GM18511 (cell line): ENCODE data around the gene KCTD17.

Source experiments
- ATAC-seq: cut with Tn5 transposase; IDR thresholded peaks from one replicate; pipeline ENCODE4 v1.9.1; 2021; ENCODE audit warnings: mild to moderate bottlenecking, moderate library complexity; ENCODE audit not compliant: unreplicated experiment

Gene KCTD17

GRCh38 chr22:37051391-37052385 is at the start of gene KCTD17:
TSS of gene KCTD17 (plus strand) at chr22:37051742. CDS start at chr22:37051761, 19 bp downstream.
- peak; percentile 66 for ATAC-seq

- no peak for ATAC-seq
Observed at GRCh38 chr22:37001826-37002225, 49.7 kb upstream of the KCTD17 start.

- ATAC-seq = no peak
Observed at GRCh38 chr22:37002633-37003032, 48.9 kb upstream of the KCTD17 start.

- no peak for ATAC-seq
Observed at GRCh38 chr22:37007651-37008050, 43.9 kb upstream of the KCTD17 start.

GRCh38 chr22:37008365-37008764 is 43.2 kb upstream of the KCTD17 start:
- ATAC-seq = no peak

- no peak for ATAC-seq
Observed at GRCh38 chr22:37009490-37009889, 42.1 kb upstream of the KCTD17 start.

- ATAC-seq = no peak
Observed at GRCh38 chr22:37010174-37010573, 41.4 kb upstream of the KCTD17 start.

GRCh38 chr22:37010976-37011375 is 40.6 kb upstream of the KCTD17 start:
- ATAC-seq = no peak

- ATAC-seq = no peak
Observed at GRCh38 chr22:37011472-37011871, 40.1 kb upstream of the KCTD17 start.

- ATAC-seq = no peak
Observed at GRCh38 chr22:37012262-37012904, 39.2 kb upstream of the KCTD17 start.

- ATAC-seq = no peak
Observed at GRCh38 chr22:37012956-37013355, 38.6 kb upstream of the KCTD17 start.

GRCh38 chr22:37014415-37014806 is 37.1 kb upstream of the KCTD17 start:
- no peak for ATAC-seq

- no peak for ATAC-seq
Observed at GRCh38 chr22:37014835-37015586, 36.5 kb upstream of the KCTD17 start.

- ATAC-seq = no peak
Observed at GRCh38 chr22:37015587-37015878, 36.0 kb upstream of the KCTD17 start.

GRCh38 chr22:37016134-37016910 is 35.2 kb upstream of the KCTD17 start:
- no peak for ATAC-seq

- no peak for ATAC-seq
Observed at GRCh38 chr22:37017356-37017755, 34.2 kb upstream of the KCTD17 start.

- ATAC-seq = no peak
Observed at GRCh38 chr22:37018086-37018814, 33.3 kb upstream of the KCTD17 start.

GRCh38 chr22:37018815-37019308 is 32.7 kb upstream of the KCTD17 start:
- ATAC-seq = peak; percentile 20

- ATAC-seq = peak; percentile 75
Observed at GRCh38 chr22:37019309-37020191, 32.0 kb upstream of the KCTD17 start, which contains the start of the genes MPST and TST. TSS of gene MPST (plus strand) at chr22:37019742. CDS start at chr22:37019837, 95 bp downstream. TSS of gene TST (minus strand) at chr22:37019447. CDS start at chr22:37018732, 715 bp downstream.
